ENCODE results near the gene PIK3R2.

PIK3R2 gene

DNA sequence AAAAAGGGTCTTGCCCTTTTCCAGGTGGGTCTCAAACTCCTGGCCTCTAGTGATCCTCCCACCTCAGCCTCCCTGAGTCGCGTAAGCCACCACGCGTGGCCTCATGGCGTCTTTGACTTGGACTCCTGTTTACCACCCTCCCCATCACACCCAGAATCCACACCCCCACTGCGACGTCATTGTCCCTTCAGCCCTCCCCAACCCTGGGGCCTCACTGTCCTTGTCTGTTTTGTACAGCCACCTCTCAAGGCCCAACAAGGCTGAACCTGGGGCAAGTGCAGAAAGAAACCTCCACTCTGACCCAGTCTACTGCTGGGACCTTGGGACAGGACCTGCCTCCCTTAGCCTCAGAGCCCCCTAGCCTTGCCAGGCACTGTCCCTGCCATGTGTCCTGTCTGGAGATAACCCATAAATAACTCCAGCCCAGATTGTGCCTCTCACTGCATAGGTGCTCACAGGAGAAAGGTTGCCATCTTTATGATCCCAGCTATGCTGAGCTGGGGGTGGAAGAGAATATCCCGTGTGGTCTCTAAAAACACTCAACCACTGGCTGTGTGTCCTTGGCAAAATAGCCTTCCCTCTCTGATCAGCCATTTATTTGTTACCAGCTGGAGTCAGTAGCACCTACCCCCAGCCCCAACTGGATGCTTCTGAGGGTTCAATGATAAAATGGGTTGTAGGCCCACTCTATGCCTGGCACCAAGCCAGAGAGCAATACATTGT is 18.8 kb downstream of the PIK3R2 start:
- in situ Hi-C loops (cut with MboI; ENCODE audit: low sequenced_read_pairs): no loop called here

DNA sequence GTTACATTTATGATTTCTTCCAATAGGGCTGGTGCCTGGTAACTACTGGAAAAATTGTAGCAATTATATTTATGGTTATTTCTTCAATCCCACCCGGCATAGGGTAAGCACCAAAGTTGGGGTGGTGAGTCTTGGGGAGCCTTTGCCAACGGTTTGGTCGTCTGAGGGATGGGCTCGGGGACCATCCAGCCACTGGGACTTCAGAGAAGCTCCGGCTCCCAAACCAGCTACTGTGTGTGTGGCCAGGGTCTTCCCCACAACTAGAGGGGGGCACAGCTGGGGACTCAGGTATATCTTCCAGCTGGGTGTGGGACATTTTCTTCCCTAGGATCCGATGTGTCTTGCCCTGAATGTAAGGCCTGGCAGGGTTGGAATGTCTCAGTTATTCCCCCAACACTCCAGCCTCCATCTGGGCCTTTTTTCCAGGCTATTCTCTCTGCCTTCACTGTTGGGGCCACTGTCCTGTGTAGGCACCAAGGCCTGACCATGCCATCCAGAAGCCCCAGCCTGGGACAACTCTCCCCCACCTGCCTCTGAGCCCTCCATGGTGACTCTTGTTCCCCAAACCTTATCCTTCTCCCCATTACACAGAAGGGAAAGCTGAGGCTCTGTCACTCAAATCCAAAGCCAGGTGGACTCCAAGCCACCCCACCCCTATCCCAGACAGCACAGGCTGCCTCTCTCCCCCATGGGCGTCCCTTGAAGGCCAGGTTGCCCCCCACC is 19.5 kb downstream of the PIK3R2 start:
- in situ Hi-C loops (cut with MboI; ENCODE audit: low sequenced_read_pairs): no loop called here

DNA sequence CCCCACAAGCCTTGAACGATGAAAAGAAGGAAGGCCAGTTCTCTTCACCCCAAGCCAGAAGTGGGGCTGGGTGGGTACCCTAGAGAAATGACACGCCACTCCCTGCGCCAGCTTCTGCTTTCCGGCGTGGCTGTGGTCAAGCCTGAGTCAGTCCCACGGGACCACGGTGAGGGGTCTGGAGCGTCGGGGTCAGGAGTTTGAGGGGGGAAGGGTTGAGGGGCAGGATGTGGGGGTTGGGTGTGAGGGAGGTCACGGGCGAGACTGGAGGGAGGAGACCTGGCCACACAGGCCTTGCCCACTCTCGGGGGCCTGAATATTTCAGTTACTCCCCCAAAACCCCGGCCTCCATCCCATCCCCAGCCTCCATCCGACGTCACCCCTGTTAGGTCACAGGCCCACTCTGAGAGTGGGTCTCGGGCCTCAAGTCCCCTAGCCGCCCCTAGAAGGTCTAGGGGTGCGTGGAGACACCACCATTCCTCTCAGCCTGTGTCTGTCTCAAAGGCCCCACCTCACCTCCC is 20.1 kb downstream of the PIK3R2 start:
- in situ Hi-C loops (cut with MboI; ENCODE audit: low sequenced_read_pairs): no loop called here

DNA sequence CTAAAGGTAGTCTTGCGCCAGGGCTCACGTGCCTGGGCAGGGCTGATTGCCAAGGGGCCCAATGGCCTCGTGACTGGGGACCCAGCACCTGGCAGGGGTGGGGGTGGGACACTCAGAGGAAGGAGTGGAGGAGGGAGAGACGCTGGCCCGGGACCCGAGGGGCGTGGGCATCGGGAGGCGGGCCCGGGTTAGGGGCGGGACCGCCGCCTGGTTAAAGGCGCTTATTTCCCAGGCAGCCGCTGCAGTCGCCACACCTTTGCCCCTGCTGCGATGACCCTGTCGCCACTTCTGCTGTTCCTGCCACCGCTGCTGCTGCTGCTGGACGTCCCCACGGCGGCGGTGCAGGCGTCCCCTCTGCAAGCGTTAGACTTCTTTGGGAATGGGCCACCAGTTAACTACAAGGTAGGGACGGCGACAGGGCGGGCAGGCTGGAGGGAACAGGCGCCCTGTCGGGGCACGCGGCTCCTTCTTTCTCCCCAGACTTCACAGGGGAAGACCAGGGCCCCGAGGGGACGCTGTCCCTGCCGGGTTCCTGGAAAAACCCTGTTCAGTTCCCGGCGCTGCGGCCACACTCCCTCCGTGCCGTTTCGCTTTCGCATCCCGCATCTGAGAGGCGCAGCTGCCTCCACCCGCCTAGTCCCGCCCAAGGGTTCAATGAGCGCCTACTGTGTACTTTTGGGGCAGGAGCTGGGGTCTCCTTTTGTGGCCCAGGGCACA is 20.8 kb downstream of the PIK3R2 start, which contains the start of gene IFI30:
IFI30 (plus strand) TSS at position 242 of the 717 bp plus-strand sequence; CDS start at position 271, 29 bp downstream.
- in situ Hi-C loops (cut with MboI; ENCODE audit: low sequenced_read_pairs): no loop called here

DNA sequence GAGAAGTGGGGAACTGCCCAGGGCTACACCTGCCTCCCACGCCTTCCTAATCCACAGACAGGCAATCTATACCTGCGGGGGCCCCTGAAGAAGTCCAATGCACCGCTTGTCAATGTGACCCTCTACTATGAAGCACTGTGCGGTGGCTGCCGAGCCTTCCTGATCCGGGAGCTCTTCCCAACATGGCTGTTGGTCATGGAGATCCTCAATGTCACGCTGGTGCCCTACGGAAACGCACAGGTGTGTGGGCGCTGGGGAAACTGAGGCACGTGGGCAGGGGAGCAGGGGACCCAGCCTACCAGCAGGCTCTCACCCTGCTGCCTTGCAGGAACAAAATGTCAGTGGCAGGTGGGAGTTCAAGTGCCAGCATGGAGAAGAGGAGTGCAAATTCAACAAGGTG is 22.0 kb downstream of the PIK3R2 start:
- in situ Hi-C loops (cut with MboI; ENCODE audit: low sequenced_read_pairs): no loop called here

DNA sequence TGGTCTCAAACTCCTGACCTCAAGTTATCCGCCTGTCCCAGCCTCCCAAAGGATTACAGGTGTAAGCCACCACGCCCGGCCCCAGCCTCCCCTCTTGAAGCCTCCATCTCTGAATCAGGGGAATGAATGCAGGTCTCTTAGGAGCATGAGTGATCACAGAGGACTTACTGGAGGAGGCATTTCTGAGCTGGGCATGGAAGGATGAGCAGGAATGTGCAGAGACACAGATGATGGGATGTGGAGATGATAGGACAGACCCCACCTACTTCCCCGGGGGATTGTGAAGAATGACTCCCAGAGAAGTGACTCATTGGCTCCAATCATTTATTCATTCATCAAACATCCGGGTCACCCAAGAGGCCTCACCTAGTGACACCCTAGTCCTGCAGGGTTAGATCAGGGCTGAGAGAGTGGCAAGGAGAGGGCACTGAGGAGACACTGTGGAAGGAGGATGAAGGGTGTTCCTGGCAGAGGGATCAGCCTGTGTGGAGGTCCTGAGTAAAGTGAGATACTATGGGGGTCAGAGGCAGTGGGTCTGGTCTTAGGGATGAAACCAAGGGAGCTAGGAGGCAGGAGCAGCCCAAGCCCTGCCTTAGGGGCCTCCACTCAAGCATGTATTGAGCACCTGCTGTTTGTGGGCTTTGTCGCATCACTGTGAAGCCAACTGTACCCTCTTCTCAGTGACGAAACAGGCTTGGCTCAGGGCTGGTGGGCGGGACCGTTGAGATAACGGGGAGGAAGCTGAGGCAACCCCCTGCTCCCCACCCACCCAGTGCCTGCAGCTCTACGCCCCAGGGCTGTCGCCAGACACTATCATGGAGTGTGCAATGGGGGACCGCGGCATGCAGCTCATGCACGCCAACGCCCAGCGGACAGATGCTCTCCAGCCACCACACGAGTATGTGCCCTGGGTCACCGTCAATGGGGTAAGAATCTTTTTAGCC is 23.7 kb downstream of the PIK3R2 start:
- in situ Hi-C loops (cut with MboI; ENCODE audit: low sequenced_read_pairs): no loop called here

DNA sequence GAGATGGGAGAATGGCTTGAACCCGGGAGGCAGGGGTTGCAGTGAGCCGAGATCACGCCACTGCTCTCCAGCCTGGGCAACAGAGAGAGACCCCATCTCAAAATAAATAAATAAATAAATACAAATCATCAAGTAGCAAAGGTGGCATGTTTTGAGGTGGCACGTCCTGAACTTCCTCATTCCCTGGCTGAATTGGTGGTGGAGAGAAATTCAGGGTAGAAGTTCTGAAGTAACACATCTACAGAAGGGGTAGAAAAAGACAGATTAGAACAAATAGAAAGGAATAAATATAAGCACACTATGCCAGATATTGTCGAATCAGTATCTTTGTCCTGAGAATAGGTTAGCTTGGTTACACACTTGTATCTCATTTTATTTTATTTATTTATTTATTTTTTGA is 27.0 kb downstream of the PIK3R2 start:
- in situ Hi-C loops (cut with MboI; ENCODE audit: low sequenced_read_pairs): no loop called here

DNA sequence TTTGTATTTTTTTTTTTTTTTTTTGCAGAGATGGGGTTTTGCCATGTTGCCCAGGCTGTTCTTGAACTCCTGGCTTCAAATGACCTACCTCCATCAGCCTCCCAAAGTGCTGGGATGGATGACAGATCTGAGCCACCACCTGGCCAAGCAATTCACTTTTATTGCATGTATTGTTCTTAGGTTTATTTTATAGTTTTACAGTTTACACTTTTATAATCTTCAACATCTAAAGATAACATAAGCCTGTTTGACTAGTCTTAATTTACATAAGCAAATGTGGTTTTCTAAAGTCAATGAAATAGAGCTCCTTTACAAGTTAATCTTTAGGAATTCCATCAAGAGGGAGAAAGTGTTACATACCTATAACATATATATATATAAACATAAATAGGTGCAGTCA is 30.6 kb downstream of the PIK3R2 start:
- in situ Hi-C loops (cut with MboI; ENCODE audit: low sequenced_read_pairs): no loop called here

DNA sequence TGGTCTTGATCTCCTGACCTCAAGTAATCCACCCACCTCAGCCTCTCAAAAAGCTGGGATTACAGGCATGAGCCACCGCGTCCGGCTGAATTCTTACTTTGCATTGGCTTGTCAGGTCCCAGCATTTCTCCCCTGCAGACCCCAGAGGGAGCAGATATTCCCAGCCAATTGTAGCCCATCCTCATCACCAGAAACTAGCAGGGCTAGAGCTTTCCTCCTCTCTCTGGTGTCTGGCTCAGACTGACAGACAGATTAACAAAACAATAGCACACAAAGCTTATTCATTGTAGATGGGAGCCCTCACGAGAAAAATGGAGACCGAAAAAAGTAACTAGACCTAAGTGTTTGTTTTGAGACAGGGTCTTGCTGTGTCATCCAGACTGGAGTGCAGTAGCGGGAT is 32.6 kb downstream of the PIK3R2 start:
- in situ Hi-C loops (cut with MboI; ENCODE audit: low sequenced_read_pairs): no loop called here

DNA sequence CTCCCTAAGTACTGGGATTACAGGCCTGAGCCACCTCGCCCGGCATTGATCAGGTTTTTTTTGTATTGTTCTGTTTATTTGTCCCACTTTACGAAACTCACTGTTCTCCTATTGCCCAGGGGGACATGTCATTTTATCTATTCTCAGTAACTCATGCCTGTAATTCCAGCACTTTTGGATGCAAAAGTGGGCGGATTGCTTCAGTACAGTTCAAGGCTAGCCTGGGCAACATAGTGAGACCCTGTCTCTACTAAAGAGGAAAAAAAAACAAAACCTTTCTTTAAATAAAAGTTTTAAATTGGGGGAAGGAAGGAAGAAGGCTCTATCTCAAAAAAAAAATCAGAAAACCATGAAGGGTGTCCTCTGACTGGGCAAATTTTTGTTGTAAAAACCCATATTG is 37.3 kb downstream of the PIK3R2 start:
- in situ Hi-C loops (cut with MboI; ENCODE audit: low sequenced_read_pairs): no loop called here

DNA sequence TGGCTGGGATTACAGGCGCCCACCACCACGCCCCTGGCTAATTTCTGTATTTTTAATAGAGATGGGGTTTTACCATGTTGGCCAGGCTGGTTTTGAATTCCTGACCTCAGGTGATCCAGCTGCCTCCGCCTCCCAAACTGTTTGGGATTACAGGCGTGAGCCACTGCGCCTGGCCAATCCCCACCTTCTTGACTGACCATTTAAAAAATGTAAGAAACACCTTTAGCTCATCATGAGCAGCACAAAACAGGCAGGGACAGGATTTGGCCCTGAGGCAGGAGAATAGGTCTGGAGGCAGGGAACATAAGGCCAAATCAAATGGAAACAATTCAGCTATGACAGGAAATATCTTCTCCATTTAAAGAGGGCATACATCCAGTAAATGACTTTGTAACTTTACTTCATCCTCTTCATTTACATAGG is 38.7 kb downstream of the PIK3R2 start:
- in situ Hi-C loops (cut with MboI; ENCODE audit: low sequenced_read_pairs): no loop called here

DNA sequence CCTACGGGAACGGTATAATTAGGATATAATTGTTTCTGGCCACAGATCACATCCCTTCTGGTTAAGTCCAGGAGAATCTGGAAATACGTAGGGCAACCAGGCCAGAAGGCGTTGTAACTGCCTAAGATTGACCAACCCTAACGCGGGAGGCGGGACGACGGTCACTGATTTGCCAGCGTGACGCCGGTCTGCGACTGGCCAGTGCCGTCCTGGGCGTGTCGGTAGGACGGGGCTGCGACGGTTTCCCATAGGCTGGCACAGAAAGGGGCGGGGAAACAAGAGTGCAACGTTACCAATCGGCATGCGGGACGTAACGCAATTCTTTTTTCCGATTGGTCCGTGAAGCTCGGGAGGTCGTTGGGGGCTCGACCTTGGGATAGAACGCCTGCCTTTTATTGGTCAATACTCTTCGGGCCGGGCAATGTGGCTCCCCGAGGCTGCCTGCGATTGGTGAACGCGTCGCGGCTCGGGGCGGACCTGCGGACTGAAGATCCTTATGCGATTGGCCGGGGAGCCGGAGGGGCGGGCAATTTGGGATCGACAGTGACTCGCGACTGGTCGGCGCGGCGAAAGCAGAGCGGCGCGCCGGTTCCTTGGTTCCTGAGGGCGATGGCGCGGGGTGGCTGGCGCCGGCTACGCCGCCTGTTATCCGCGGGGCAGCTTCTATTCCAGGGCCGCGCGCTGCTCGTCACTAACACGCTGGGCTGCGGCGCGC is 39.9 kb downstream of the PIK3R2 start, which contains the start of gene MPV17L2:
MPV17L2 (plus strand) TSS at position 546 of the 715 bp plus-strand sequence; CDS start at position 610, 64 bp downstream.
- in situ Hi-C loops (cut with MboI; ENCODE audit: low sequenced_read_pairs): no loop called here

DNA sequence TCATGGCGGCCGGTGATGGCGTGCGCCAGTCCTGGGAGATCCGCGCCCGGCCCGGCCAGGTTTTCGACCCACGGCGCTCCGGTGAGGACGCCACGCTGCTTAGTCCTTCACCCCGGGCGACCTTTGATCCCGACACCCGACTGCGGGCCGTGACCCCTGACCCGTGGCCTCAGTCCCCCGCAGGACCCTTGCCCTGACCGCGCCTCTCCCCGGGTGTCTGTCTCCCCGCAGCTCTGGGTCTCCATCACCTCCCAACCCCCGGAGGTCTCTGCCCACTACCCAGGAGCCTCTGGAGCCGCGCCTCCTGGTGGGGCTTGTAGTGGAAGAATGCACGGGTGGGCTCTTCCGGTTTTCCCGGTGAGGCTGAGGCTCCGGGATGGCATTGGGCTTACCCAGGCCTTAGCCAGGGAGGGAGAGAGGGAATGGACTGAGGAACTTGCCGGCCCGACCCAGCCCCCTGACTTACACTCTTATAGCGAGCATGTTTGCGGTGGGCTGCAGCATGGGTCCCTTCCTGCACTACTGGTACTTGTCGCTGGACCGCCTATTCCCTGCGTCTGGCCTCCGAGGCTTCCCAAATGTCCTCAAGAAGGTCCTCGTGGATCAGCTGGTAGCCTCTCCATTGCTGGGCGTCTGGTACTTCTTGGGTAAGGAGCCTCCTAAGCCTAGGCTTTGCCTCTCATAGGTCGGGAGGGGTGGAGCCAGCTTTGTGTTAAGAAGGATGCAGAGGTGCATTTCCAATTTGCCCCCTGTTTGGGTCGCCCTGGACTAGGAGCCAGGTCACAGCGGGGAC is 40.6 kb downstream of the PIK3R2 start:
- in situ Hi-C loops (cut with MboI; ENCODE audit: low sequenced_read_pairs): no loop called here

DNA sequence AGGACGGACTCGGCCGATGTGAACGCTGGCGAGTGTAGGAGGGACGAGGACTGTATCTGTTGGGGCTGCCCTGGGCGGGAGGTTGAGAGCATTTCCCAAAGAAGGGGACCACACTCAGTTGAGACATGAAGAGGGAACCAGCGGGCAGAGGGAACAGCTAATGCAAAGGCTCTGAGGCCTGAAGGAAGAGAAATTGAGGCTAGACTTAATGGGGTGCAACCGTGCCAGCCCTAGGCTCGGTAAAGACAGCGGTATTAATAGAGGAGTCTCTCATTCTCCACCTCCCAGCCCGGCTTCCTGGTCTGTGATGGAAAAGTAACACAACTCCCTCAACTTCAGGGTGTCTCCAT is 41.2 kb downstream of the PIK3R2 start:
- in situ Hi-C loops (cut with MboI; ENCODE audit: low sequenced_read_pairs): no loop called here

DNA sequence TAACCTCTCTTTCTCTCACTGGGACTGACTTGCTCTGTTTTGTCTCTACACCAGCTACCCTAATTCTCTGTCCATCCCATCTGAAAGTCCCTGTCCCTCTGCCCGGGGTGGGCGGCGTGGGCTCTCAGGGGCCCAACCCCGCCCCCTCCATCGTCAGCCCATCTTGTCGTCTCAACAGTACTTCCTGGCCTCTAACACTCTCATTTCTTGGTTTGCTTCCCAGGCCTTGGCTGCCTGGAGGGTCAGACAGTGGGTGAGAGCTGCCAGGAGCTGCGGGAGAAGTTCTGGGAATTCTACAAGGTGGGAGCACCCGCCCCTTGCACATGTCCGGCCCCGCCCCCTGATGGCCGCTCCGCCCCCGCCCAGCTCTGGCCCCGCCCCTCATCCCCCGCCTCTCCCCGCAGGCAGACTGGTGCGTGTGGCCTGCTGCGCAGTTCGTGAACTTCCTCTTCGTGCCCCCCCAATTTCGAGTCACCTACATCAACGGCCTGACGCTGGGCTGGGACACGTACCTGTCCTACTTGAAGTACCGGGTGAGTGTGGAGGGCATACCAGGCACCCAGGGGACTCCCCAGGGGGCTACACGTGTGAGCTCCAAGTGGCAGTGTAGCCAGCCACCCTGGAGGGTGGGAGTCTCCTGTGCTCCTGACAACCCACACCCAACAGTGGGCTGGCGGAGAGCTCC is 41.7 kb downstream of the PIK3R2 start:
- in situ Hi-C loops (cut with MboI; ENCODE audit: low sequenced_read_pairs): no loop called here

DNA sequence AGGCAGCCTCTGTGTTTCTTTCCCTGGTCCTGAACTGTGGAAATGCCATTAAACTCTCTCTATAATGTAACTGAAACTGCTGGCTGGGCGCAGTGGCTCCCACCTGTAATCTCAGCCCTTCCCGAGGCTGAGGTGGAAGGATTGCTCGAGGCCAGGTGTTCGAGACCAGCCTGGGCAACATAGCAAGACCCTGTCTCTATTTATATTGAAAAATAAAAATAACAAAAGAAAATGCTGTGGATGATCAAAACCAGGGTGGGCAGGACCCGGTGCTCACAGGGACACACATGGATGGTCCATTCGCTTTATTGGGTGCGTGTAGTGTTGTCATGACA is 43.5 kb downstream of the PIK3R2 start:
- in situ Hi-C loops (cut with MboI; ENCODE audit: low sequenced_read_pairs): no loop called here

DNA sequence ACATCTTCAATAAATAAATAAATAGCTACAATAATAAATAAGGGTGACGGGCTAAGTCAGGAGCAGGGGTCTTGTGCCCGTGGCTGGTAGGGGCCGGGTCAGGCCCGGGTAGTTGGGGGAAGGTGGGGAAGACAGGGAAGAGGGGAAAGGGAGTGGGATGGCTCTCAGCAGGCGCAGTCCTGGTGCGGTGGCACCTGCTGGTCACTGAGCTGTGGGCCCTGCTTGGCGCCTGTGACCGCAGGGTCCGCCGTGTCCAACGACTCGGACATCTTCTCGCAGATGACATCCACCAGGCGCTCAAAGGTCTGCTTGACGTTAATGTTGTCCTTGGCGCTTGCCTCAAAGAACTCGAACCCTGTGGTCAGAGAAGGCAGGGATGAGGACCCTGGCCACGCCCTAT is 44.3 kb downstream of the PIK3R2 start:
- in situ Hi-C loops (cut with MboI; ENCODE audit: low sequenced_read_pairs): no loop called here

DNA sequence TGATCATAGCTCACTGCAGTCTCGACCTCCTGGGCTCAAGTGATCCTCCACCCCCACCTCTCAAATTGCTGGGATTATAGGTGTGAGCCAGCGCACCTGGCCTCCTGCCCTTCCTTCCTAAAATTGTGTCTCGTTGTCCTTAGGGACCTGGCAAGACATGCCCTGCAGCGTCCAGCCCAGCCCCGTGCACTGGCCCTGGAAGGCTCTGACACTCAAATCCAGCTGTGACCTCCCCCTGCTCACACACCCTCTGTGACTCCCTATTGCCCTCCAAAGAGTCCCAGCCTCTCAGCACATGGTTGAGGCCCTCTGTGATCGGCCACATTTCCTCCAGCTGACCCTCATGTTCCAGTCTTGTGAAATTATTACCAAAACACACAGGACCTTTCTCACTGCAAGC is 45.0 kb downstream of the PIK3R2 start:
- in situ Hi-C loops (cut with MboI; ENCODE audit: low sequenced_read_pairs): no loop called here

DNA sequence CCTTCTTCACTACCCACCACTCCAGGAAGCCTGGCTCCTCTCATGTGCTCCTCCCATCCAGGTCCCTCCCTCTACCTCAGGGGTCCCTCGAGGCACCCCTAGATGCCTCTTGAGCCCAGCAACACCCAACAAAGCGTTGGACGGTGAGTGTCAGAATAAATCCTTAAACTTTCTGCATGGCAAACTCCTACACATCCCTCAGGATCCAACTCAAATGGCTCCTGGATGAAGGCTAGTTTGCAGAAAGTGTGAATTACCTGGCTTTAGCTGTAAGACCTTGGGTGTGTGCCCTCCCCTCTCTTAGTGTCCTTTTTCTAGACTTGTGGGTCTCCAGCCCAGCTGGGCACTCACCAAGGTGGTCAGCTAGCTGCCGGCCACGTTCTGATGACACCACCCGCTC is 45.4 kb downstream of the PIK3R2 start:
- in situ Hi-C loops (cut with MboI; ENCODE audit: low sequenced_read_pairs): no loop called here

All from hTERT RPE-1 (cell line).